Measurements from ENCODE around the gene ALAS1. TPM values are rescaled to one million over a fixed set of nuclear protein-coding genes. Genes with fewer than 3 reads are reported as not detected.

The ALAS1 gene
- total RNA-seq, 1 experiment from 2014 or later = 53.1 TPM

DNA sequence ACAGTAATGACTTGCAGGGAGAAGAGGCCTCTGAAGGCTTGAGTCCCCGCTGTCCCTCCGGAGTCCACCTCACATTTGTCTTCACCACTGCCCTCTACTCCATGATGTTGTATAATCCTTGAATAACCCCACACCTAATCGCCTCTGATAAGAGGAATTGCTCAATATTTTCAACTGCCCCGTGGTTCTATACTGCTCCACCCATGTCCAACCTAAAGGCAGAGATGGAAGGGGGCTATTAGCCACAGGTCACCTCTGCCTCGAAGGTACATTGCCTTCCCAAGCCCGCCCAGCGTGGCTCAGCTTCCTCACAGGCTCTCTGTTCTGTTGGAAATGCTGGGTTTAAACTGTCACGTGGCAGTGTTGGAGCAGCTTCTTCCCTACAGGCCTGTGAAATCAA lies 15.0 kb downstream of the ALAS1 start:
- Mint-ChIP-seq H3K36me3 (ENCODE audit: insufficient read depth, unreplicated experiment) (peaks cover 63% of the 10 kb centered on the region), H3K27ac (ENCODE audit: unreplicated experiment) (no peak overlapping the region), H3K4me3 (ENCODE audit: unreplicated experiment) (no peak overlapping the region), H3K4me1 (ENCODE audit: low read depth, unreplicated experiment) (peaks cover 9% of the 10 kb centered on the region), H3K9me3 (ENCODE audit: unreplicated experiment) (no peaks in the 10 kb centered on the region), H3K27me3 (ENCODE audit: insufficient read depth, unreplicated experiment) (no peaks in the 10 kb centered on the region)
- Histone ChIP-seq H3K36me3 (ENCODE audit: control insufficient read depth, insufficient read depth, low read length) (peaks cover 10% of the 10 kb centered on the region), H3K9me3 (no peaks in the 10 kb centered on the region), H3K4me1 (peaks cover 13% of the 10 kb centered on the region), H3K27me3 (replicated peaks; ENCODE audit: control insufficient read depth, insufficient read depth, low read length) (no peaks in the 10 kb centered on the region), H3K4me3 (ENCODE audit: low read depth, low read length) (no peak overlapping the region)
- no peak for DNase-seq
- ChIA-PET POLR2A (no interaction called here), CTCF (interaction anchor here (1.4 kb wide), 1 partner anchor 19 kb away, joined by 3 read pairs; no protein-coding TSS in a partner anchor)
- TF ChIP-seq, protein P1, sequence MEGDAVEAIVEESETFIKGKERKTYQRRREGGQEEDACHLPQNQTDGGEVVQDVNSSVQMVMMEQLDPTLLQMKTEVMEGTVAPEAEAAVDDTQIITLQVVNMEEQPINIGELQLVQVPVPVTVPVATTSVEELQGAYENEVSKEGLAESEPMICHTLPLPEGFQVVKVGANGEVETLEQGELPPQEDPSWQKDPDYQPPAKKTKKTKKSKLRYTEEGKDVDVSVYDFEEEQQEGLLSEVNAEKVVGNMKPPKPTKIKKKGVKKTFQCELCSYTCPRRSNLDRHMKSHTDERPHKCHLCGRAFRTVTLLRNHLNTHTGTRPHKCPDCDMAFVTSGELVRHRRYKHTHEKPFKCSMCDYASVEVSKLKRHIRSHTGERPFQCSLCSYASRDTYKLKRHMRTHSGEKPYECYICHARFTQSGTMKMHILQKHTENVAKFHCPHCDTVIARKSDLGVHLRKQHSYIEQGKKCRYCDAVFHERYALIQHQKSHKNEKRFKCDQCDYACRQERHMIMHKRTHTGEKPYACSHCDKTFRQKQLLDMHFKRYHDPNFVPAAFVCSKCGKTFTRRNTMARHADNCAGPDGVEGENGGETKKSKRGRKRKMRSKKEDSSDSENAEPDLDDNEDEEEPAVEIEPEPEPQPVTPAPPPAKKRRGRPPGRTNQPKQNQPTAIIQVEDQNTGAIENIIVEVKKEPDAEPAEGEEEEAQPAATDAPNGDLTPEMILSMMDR (IDR thresholded peaks at IDR 0.05; ENCODE audit: insufficient read depth in 1 of 2, low read depth in 1 of 2, low read length in 1 of 2, severe bottlenecking in 1 of 2, unreplicated experiment in 1 of 2) = no peak
- intact Hi-C loops (cut with micrococcal nuclease; ENCODE audit: unreplicated experiment) = loop anchor here (5.0 kb wide), 1 partner anchor 61 kb away; the partner anchor contains the start of gene POC1A
- BruUV-seq (replicated peaks) = no TSS peak

DNA sequence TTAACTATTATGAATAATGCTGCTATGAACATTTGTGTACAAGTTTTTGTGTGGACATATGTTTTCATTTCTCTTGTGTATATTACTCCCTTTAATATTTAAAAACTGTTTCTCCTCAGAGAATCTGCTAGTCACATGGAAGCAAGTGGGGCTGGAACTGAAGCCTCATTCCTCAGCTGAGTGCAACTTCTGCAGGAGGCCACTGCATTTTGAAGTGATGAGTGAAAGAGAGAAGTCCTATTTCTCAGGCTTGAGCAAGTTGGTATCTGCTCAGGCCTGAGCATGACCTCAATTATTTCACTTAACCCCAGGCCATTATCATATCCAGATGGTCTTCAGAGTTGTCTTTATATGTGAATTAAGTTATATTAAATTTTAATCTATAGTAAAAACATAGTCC lies 15.9 kb downstream of the ALAS1 start:
- intact Hi-C loops (cut with micrococcal nuclease; ENCODE audit: unreplicated experiment) = loop anchor here (5.0 kb wide), 1 partner anchor 62 kb away; the partner anchor contains the start of gene POC1A
- H3K27ac Mint-ChIP-seq (ENCODE audit: unreplicated experiment) = no peak overlapping the region
- no peaks in the 10 kb centered on the region for H3K27me3 ChIP-seq (replicated peaks; ENCODE audit: control insufficient read depth, insufficient read depth, low read length)
- BruUV-seq (replicated peaks) = no TSS peak
- TF ChIP-seq, protein P1 (IDR thresholded peaks at IDR 0.05; ENCODE audit: insufficient read depth in 1 of 2, low read depth in 1 of 2, low read length in 1 of 2, severe bottlenecking in 1 of 2, unreplicated experiment in 1 of 2) = no peak
- no peak overlapping the region for H3K4me3 Mint-ChIP-seq (ENCODE audit: unreplicated experiment)
- H3K9me3 ChIP-seq = no peaks in the 10 kb centered on the region
- no peaks in the 10 kb centered on the region for H3K27me3 Mint-ChIP-seq (ENCODE audit: insufficient read depth, unreplicated experiment)
- no peak for DNase-seq
- peaks cover 54% of the 10 kb centered on the region for H3K36me3 Mint-ChIP-seq (ENCODE audit: insufficient read depth, unreplicated experiment)
- H3K4me1 ChIP-seq = peaks cover 13% of the 10 kb centered on the region
- H3K36me3 ChIP-seq (ENCODE audit: control insufficient read depth, insufficient read depth, low read length) = peaks cover 10% of the 10 kb centered on the region
- H3K9me3 Mint-ChIP-seq (ENCODE audit: unreplicated experiment) = no peaks in the 10 kb centered on the region
- H3K4me1 Mint-ChIP-seq (ENCODE audit: low read depth, unreplicated experiment) = peaks cover 9% of the 10 kb centered on the region
- H3K4me3 ChIP-seq (ENCODE audit: low read depth, low read length) = no peak overlapping the region
- CTCF ChIA-PET = interaction anchor here (1.4 kb wide), 1 partner anchor 18 kb away, joined by 3 read pairs; no protein-coding TSS in a partner anchor
- POLR2A ChIA-PET = no interaction called here

- DNase-seq = no peak
- no peak overlapping the region for H3K27ac Mint-ChIP-seq (ENCODE audit: unreplicated experiment)
- Histone ChIP-seq H3K9me3 (no peaks in the 10 kb centered on the region), H3K4me3 (ENCODE audit: low read depth, low read length) (no peak overlapping the region), H3K36me3 (ENCODE audit: control insufficient read depth, insufficient read depth, low read length) (peaks cover 10% of the 10 kb centered on the region), H3K4me1 (peaks cover 13% of the 10 kb centered on the region), H3K27me3 (replicated peaks; ENCODE audit: control insufficient read depth, insufficient read depth, low read length) (no peaks in the 10 kb centered on the region)
- intact Hi-C loops (cut with micrococcal nuclease; ENCODE audit: unreplicated experiment) = no loop called here
- no peaks in the 10 kb centered on the region for H3K27me3 Mint-ChIP-seq (ENCODE audit: insufficient read depth, unreplicated experiment)
- no peaks in the 10 kb centered on the region for H3K9me3 Mint-ChIP-seq (ENCODE audit: unreplicated experiment)
- no TSS peak for BruUV-seq (replicated peaks)
- peaks cover 9% of the 10 kb centered on the region for H3K4me1 Mint-ChIP-seq (ENCODE audit: low read depth, unreplicated experiment)
- no peak overlapping the region for H3K4me3 Mint-ChIP-seq (ENCODE audit: unreplicated experiment)
- ChIA-PET CTCF (no interaction called here), POLR2A (no interaction called here)
- TF ChIP-seq, protein P1 (IDR thresholded peaks at IDR 0.05; ENCODE audit: insufficient read depth in 1 of 2, low read depth in 1 of 2, low read length in 1 of 2, severe bottlenecking in 1 of 2, unreplicated experiment in 1 of 2) = no peak
- H3K36me3 Mint-ChIP-seq (ENCODE audit: insufficient read depth, unreplicated experiment) = peaks cover 40% of the 10 kb centered on the region
Observed at GRCh38 chr3:52215351-52215750, 17.4 kb downstream of the ALAS1 start.

Measured in Caco-2 (cell line).